ENCODE results near the gene XRN1. TPM values are rescaled to one million over a fixed set of nuclear protein-coding genes. Genes with fewer than 3 reads are reported as not detected.
"Not testable (repeated sequence)": the region's sequence is repeated elsewhere in the genome, so short reads cannot be mapped to it uniquely, and the experiment has no call there.

The XRN1 gene
- total RNA-seq, 1 donor from 2014 or later = 27.0 TPM

DNA sequence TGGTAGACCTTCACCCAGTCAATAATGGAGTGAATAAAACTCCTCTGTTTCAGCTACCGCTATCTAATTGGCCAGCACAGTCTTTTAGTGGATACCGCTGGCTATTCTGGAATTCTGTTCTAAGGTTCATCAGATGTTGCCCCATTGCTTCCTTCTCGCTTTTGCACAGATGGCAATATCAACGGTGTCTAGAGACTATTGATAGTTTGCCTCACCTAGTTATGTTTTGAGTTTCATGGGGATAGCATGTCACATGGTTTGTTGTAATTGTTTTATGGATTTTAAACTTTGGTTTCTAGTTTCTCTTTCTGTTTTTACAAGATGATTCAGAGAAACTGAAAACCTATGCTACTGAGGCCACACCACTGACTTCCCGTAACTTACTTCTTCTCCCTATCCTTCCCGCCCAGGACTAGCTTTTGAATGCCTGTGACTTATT is 2.0 kb downstream of the XRN1 start:
- DNase-seq (ENCODE audit: low spot score) = no peak
- peaks cover 34% of the 10 kb centered on the region for H3K4me1 Mint-ChIP-seq (ENCODE audit: low read depth)
- no peaks in the 10 kb centered on the region for H3K27me3 Mint-ChIP-seq (ENCODE audit: low read depth)
- peak overlapping the region; percentile 98 for H3K4me3 Mint-ChIP-seq (ENCODE audit: unreplicated experiment)
- H3K36me3 Mint-ChIP-seq (ENCODE audit: low read depth) = peaks cover 4% of the 10 kb centered on the region
- TF ChIP-seq, protein P1, sequence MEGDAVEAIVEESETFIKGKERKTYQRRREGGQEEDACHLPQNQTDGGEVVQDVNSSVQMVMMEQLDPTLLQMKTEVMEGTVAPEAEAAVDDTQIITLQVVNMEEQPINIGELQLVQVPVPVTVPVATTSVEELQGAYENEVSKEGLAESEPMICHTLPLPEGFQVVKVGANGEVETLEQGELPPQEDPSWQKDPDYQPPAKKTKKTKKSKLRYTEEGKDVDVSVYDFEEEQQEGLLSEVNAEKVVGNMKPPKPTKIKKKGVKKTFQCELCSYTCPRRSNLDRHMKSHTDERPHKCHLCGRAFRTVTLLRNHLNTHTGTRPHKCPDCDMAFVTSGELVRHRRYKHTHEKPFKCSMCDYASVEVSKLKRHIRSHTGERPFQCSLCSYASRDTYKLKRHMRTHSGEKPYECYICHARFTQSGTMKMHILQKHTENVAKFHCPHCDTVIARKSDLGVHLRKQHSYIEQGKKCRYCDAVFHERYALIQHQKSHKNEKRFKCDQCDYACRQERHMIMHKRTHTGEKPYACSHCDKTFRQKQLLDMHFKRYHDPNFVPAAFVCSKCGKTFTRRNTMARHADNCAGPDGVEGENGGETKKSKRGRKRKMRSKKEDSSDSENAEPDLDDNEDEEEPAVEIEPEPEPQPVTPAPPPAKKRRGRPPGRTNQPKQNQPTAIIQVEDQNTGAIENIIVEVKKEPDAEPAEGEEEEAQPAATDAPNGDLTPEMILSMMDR (IDR thresholded peaks at IDR 0.05) = no peak
- H3K27ac Mint-ChIP-seq (ENCODE audit: unreplicated experiment) = peak overlapping the region; percentile 100
- H3K9me3 Mint-ChIP-seq (ENCODE audit: low read depth) = no peaks in the 10 kb centered on the region

DNA sequence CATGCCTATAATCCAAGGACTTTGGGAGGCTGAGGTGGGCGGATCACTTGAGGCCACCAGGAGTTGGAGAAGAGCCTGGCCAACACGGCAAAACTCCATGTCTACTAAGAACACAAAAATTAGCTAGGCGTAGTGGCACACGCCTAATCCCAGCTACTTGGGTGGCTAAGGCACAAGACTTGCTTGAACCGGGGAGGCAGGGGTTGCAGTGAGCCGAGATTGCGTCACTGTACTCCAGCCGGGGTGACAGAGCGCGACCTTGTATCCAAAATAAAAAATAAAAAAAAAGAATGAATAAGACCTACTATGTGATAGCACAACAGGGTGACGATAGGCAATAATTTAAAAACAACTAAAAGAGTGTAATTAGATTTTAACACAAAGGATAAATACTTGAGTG is 3.5 kb downstream of the XRN1 start:
- Mint-ChIP-seq H3K27ac (ENCODE audit: unreplicated experiment) (no peak overlapping the region), H3K4me1 (ENCODE audit: low read depth) (peaks cover 34% of the 10 kb centered on the region), H3K36me3 (ENCODE audit: low read depth) (peaks cover 4% of the 10 kb centered on the region), H3K9me3 (ENCODE audit: low read depth) (no peaks in the 10 kb centered on the region), H3K27me3 (ENCODE audit: low read depth) (no peaks in the 10 kb centered on the region), H3K4me3 (ENCODE audit: unreplicated experiment) (no peak overlapping the region)
- DNase-seq (ENCODE audit: low spot score) = no peak
- TF ChIP-seq, protein P1 (IDR thresholded peaks at IDR 0.05) = no peak

- not testable (repeated sequence) for H3K27me3 Mint-ChIP-seq (ENCODE audit: low read depth); H3K36me3 Mint-ChIP-seq (ENCODE audit: low read depth); H3K4me3 Mint-ChIP-seq (ENCODE audit: unreplicated experiment); H3K9me3 Mint-ChIP-seq (ENCODE audit: low read depth); DNase-seq (ENCODE audit: low spot score); H3K27ac Mint-ChIP-seq (ENCODE audit: unreplicated experiment)
- peaks cover 29% of the 10 kb centered on the region for H3K4me1 Mint-ChIP-seq (ENCODE audit: low read depth)
Observed at GRCh38 chr3:142443060-142443459, 4.8 kb downstream of the XRN1 start.

- not testable (repeated sequence) for DNase-seq (ENCODE audit: low spot score); H3K9me3 Mint-ChIP-seq (ENCODE audit: low read depth); H3K27ac Mint-ChIP-seq (ENCODE audit: unreplicated experiment); H3K36me3 Mint-ChIP-seq (ENCODE audit: low read depth); H3K27me3 Mint-ChIP-seq (ENCODE audit: low read depth); H3K4me3 Mint-ChIP-seq (ENCODE audit: unreplicated experiment)
- peaks cover 16% of the 10 kb centered on the region for H3K4me1 Mint-ChIP-seq (ENCODE audit: low read depth)
Observed at GRCh38 chr3:142439499-142440220, 8.2 kb downstream of the XRN1 start.

GRCh38 chr3:142438096-142438495 is 9.7 kb downstream of the XRN1 start:
- H3K27ac Mint-ChIP-seq (ENCODE audit: unreplicated experiment); H3K4me3 Mint-ChIP-seq (ENCODE audit: unreplicated experiment): not testable (repeated sequence)

GRCh38 chr3:142436951-142437585 is 10.8 kb downstream of the XRN1 start:
- peak overlapping the region; percentile 22 for H3K27ac Mint-ChIP-seq (ENCODE audit: unreplicated experiment)
- H3K9me3 Mint-ChIP-seq (ENCODE audit: low read depth) = no peaks in the 10 kb centered on the region

More at GRCh38 chr3:142438096-142438495, 9.7 kb downstream of the XRN1 start:
- peaks cover 12% of the 10 kb centered on the region for H3K4me1 Mint-ChIP-seq (ENCODE audit: low read depth)
- H3K9me3 Mint-ChIP-seq (ENCODE audit: low read depth); DNase-seq (ENCODE audit: low spot score); H3K36me3 Mint-ChIP-seq (ENCODE audit: low read depth); H3K27me3 Mint-ChIP-seq (ENCODE audit: low read depth): not testable (repeated sequence)

More at GRCh38 chr3:142436951-142437585, 10.8 kb downstream of the XRN1 start:
- no peak for DNase-seq (ENCODE audit: low spot score)
- Mint-ChIP-seq H3K4me1 (ENCODE audit: low read depth) (peaks cover 12% of the 10 kb centered on the region), H3K4me3 (ENCODE audit: unreplicated experiment) (no peak overlapping the region), H3K27me3 (ENCODE audit: low read depth) (no peaks in the 10 kb centered on the region), H3K36me3 (ENCODE audit: low read depth) (peaks cover 5% of the 10 kb centered on the region)
- TF ChIP-seq, protein P1 (IDR thresholded peaks at IDR 0.05) = no peak
